NCI-H2081 (cell line): ENCODE measurements around the gene UBTD1.
"Not testable (repeated sequence)": the region's sequence is repeated elsewhere in the genome, so short reads cannot be mapped to it uniquely, and the experiment has no call there.

Experiments used
- DNase-seq, 2 experiments: peaks; one replicate each; lab custom pipeline; 2025; lab: John Stamatoyannopoulos, UW

UBTD1 gene

GRCh38 chr10:97538839-97539238 is 40.1 kb downstream of the UBTD1 start:
- DNase-seq: no peak

DNA sequence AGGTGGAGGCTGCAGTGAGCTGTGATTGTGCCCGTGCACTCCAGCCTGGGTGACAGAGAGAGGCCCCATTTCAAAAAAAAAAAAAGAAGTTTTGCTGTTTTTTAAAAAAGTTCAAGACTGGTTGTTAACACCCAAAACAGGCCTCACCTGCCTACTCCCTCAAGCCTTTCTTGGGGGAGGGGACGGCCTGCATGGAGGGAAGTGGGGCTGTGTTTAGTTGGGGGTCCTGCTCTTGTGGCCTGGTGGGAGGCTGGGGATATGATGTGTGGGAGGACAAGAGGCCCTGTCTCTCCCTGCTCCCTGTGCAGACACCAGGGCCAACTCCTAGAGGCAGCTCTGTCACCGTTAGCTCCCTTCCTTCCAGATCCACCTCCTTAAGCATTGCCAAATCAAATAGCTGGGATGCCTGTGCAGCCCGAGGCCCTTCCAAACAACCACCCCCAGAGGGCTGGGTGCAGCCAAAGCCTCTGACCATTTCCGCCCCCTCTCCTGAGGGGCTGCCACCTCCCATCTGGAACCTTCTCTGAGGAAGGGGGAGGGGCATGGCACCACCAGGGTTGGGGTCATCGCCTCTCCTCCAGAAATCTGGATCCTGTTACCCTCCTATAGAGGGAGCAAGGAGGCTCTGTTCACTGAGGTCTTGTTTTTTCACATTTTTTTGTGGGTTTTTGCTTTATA is 40.9 kb downstream of the UBTD1 start:
- DNase-seq: no peak

- no peak for DNase-seq
These were observed 42.2 kb downstream of the UBTD1 start for GRCh38 chr10:97540669-97541500.

DNA sequence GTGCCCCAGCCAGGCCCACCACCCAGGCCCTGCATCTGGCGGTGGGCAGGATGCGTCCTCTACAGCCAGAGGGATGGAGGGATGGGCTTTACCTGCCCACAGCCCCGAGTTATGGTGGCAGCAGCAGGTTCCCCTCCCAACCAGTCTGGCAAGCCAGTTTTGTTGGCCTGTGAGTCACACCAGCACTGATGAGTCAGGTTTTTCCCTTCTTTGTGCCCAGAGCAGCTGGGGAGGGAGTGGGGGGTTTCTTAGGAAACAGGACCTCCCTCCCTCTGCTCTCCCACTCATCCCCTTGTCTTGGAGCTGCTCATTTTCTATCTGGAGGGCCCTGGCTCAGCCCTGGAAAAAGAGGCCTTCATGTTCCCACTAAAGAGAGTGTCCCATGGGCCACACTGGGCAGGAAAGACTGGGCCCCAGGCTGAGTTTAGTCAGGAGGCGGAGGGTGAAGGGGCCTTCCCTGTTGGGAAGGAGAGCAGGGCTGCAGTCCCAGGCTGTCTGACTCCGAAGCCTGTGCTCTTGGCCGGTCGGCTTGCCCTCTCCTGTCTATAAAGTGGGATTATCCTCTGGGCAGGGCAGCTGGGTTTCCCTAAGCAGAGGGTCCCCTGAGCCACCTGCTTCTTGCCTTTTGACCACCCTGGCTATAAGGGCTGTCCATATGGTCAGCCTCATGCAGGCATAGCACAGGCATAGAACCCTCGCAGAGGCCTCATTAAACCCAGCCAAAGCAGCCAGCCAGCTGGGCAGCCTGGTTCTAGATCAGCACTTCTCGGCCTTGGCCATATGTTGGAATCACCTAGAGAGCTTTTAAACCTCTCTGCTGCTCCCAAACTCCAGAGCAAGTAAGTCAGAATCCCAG is 43.7 kb downstream of the UBTD1 start:
- no peak for DNase-seq

DNA sequence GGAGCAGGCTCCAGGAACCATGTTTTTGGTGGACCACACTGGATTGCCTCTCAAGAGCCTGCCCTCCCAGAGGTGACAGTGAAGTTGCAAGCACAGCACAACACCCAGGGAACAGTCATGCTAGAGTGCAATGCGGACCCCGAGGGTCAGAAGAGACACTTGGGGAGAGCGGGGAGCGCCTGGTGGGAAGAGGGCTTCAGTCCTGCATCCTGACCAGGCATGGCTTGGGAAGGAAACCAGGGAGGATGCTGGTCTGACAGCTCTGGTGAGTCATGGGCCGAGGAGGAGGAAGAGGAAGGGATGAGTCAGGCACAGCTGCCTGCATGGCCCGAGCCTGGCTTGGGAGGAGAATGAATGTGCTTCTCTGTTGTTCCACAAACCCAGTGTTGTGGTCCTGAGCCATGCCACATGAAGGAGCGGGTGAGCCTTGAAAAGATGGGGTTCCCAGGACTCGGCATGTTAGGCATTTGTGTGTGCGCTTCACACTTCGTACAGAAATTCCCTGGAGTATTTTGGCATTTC is 44.4 kb downstream of the UBTD1 start:
- no peak for DNase-seq

- no peak for DNase-seq
These were observed 47.9 kb downstream of the UBTD1 start for GRCh38 chr10:97546456-97547270.

GRCh38 chr10:97547271-97547600 is 48.5 kb downstream of the UBTD1 start:
- DNase-seq: no peak

DNA sequence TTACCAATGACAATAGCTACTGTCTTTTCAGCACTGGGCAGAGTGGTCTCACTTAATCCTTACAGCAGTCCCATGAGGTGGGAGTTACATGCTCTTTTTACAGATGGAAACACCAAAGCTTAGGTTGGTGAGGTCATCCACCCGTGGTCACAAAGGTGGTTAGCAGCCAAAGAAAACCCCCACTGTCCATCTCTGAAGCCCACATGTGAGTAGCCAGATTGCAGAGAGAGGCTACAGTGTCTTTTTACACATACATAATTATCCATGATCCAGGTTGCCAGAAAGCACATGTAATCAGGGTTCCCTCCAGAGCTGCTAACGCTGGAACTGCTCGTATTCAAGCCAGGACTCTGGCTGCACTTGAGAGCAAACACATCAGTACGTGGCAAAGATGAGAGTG is 49.2 kb downstream of the UBTD1 start:
- DNase-seq: no peak

DNA sequence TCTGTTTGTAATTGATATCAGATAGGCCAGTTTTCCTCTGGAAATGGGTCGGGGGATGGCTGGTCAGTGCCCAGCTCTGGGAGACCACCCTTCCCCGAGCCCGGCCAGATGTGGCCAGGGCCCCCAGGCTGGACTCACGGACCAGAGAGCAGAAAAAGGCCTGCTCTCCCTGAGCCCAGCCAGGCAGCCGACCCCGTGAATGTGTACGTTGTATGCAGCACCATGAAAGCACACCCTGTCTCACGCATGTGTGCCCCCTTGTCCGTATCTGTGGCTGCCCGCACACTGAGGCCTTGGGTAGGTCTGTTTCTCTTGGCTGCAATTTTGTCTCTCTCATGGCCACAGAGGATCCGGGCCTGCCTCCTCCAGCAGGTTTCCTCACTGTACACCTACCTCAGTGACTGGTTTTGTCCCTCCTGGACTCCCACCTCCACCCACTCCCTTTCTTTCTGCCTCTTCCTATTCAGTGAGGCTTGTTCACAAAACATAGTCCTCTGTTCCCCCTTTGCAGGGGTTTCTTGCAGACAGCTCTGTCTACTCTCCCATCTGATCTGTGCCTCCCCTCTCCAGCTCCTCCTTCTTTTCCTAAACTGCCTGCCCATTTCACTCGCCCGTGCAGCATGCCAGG is 50.2 kb downstream of the UBTD1 start:
- DNase-seq: no peak

- DNase-seq: no peak
These were observed 51.0 kb downstream of the UBTD1 start for GRCh38 chr10:97549587-97550322.

DNA sequence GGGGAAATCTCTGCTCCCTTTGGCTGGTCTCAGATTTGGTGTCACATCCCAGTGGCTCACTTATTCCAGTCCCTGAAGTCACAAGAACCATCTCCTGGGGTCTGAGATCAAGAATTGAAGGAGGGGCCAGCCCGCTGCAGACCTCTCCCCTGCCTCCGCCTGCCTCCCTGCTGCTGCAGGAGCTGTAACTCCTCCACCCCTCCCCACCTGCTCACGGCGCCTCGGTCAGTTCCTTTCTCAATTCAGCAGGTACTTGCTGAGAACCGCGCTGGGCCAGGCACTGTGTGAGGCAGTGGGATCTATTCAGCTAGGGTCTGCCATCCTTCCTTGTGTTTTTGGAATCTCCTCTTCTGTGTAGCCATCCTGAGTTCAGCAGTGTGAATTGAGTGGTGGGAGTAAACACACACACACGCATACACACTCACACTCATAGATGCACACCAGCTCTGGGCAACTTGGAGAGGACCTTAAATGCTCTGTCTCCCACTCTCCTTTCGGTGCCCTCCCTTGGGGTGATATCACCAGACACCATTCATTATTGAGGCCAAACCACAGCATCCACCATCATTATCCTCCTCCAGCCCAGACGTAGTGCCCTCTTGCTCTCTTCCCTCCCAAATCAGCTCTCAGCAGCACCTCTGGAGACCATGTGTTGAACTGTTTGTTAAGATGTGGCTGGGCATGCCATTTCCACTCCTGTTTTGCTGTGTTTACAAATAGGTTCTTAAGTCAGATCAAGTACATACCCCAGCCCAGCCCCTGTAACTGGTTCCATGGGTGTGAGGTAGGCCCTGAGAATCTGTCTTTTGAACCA is 51.8 kb downstream of the UBTD1 start:
- no peak for DNase-seq

- DNase-seq: no peak
These were observed 52.5 kb downstream of the UBTD1 start for GRCh38 chr10:97551271-97551670.

DNA sequence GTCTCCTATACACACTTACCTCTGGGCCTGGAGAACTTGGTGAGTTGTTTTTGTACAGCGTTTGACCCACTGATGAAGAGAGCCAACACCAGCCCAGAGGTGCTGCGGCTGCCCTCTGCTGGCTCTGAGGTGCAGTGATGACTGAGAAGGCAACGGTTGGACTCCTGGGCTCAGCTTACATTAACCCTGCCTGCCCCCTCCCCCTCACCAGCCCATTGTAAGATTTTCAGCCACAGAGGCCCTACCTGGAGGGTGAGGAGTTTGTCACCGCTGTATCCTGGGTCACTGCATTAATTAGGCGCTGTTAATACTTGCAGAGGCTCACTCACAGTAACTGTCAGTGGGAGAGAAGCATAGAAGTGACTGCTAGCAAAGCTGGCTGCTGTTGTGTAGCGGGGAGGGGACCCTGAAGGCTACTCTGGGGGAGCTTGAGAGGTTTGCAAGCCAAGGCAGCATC is 54.9 kb downstream of the UBTD1 start:
- DNase-seq: peak; percentile 33 to 48

GRCh38 chr10:97554336-97554735 is 55.6 kb downstream of the UBTD1 start:
- not testable (repeated sequence) for DNase-seq

GRCh38 chr10:97555541-97555940 is 56.8 kb downstream of the UBTD1 start:
- not testable (repeated sequence) for DNase-seq

- DNase-seq: not testable (repeated sequence)
These were observed 62.1 kb downstream of the UBTD1 start for GRCh38 chr10:97560731-97561381.

GRCh38 chr10:97561386-97562077 is 62.8 kb downstream of the UBTD1 start:
- not testable (repeated sequence) for DNase-seq

GRCh38 chr10:97562329-97562728 is 63.6 kb downstream of the UBTD1 start:
- DNase-seq: not testable (repeated sequence)
